H1 (cell line): Measurements from ENCODE around the gene APLP2. TPM values are rescaled to one million over a fixed set of nuclear protein-coding genes. Genes with fewer than 3 reads are reported as not detected.

Experiments
- CTCF ChIA-PET: fragments of 300-600 bp; sonication (Branson Sonifier 250); formaldehyde crosslinking; loops from one replicate; lab custom pipeline; 2021; ENCODE audit not compliant: partially characterized antibody; lab: Charles Lee
- POLR2A ChIA-PET: fragments of 300-600 bp; sonication (Branson Sonifier 250); formaldehyde crosslinking; loops from one replicate; lab custom pipeline; 2021; ENCODE audit warnings: inconsistent platforms; ENCODE audit not compliant: partially characterized antibody; lab: Charles Lee
- DNase-seq, 2 experiments: peaks; one replicate each; pipeline versions ENCODE4 v3.0.0 to v3.0.0-alpha.2; 2010 to 2022; ENCODE audit warnings: low spot score in 2 of 2, low read depth in 1 of 2, mixed read lengths in 1 of 2
- FAIRE-seq: peaks from 2 replicates; lab custom pipeline; 2011; peaks lifted over from hg19 to GRCh38; lab: Jason Lieb, UNC
- H2AFZ ChIP-seq: 2 replicates; pipeline ENCODE4 v1.8.1; 2012; ENCODE audit warnings: low read length, inconsistent platforms
- H2AK5ac ChIP-seq: 2 replicates; pipeline ENCODE4 v1.6.1; 2013; ENCODE audit warnings: low read depth, low read length
- H2BK120ac ChIP-seq: replicated peaks from 2 replicates; pipeline ENCODE3; 2013; ENCODE audit warnings: low read depth, low read length, inconsistent platforms
- H2BK12ac ChIP-seq: 2 replicates; pipeline ENCODE4 v1.6.1; 2013; ENCODE audit warnings: low read depth, low read length
- H2BK15ac ChIP-seq: 2 replicates; pipeline ENCODE4 v1.6.1; 2013; ENCODE audit warnings: low read length
- H2BK20ac ChIP-seq: 2 replicates; pipeline ENCODE4 v1.6.1; 2013; ENCODE audit warnings: low read length
- H2BK5ac ChIP-seq: 2 replicates; pipeline ENCODE4 v1.6.1; 2013; ENCODE audit warnings: low read depth, low read length
- H3K14ac ChIP-seq: 2 replicates; pipeline ENCODE4 v1.6.1; 2013; ENCODE audit warnings: inconsistent platforms; ENCODE audit not compliant: insufficient read length
- H3K18ac ChIP-seq: 2 replicates; pipeline ENCODE4 v1.6.1; 2013; ENCODE audit warnings: low read length; ENCODE audit errors: extremely low read depth
- H3K23ac ChIP-seq: 2 replicates; pipeline ENCODE4 v1.6.1; 2013; ENCODE audit warnings: inconsistent platforms; ENCODE audit not compliant: insufficient read length
- H3K23me2 ChIP-seq: 2 replicates; pipeline ENCODE4 v1.6.1; 2013; ENCODE audit warnings: low read depth, low read length
- H3K27ac ChIP-seq: 2 replicates; pipeline ENCODE4 v1.6.1; 2011; ENCODE audit warnings: low read depth, low read length, inconsistent platforms
- H3K27me3 ChIP-seq, 4 experiments: replicated peaks in 1 of 4; 1 replicate in 1 of 4; 2 replicates in 3 of 4; pipeline versions ENCODE4 v1.6.1 to v1.8.1; 2011 to 2013; ENCODE audit warnings: low read length in 3 of 4, mild to moderate bottlenecking in 3 of 4, inconsistent platforms in 2 of 4, mixed read lengths in 2 of 4, moderate library complexity in 1 of 4; ENCODE audit not compliant: control insufficient read depth in 3 of 4, insufficient read depth in 3 of 4; ENCODE audit errors: extremely low read depth in 1 of 4
- H3K36me3 ChIP-seq, 4 experiments: 2 replicates each; pipeline versions ENCODE4 v1.6.1 to v1.8.1; 2011 to 2013; ENCODE audit warnings: mild to moderate bottlenecking in 4 of 4, low read length in 3 of 4, moderate library complexity in 2 of 4, control low read depth in 1 of 4, inconsistent platforms in 1 of 4; ENCODE audit not compliant: insufficient read depth in 4 of 4, control insufficient read depth in 2 of 4
- H3K4ac ChIP-seq: replicated peaks from 2 replicates; pipeline ENCODE3; 2013; ENCODE audit warnings: low read length, low read depth, mixed read lengths, inconsistent platforms; ENCODE audit not compliant: insufficient read length
- H3K4me1 ChIP-seq, 4 experiments: replicated peaks in 1 of 4; 1 replicate in 1 of 4; 2 replicates in 3 of 4; pipeline versions ENCODE4 v1.6.1 to v1.8.1; 2011 to 2013; ENCODE audit warnings: low read length in 3 of 4, inconsistent platforms in 2 of 4, mixed read lengths in 1 of 4; ENCODE audit not compliant: insufficient read depth in 4 of 4, control insufficient read depth in 3 of 4
- H3K4me2 ChIP-seq, 2 experiments: 2 replicates each; pipeline versions ENCODE4 v1.6.1 to v1.8.1; 2011 to 2013; ENCODE audit warnings: low read depth in 2 of 2, low read length in 2 of 2, control low read depth in 1 of 2, inconsistent platforms in 1 of 2, mild to moderate bottlenecking in 1 of 2; ENCODE audit not compliant: insufficient read depth in 1 of 2
- H3K4me3 ChIP-seq, 4 experiments: fragments of 200-600, 300-600 bp in 1 of 4; sonication (generic), shearing (Covaris generic), sonication (Bioruptor Twin) in 1 of 4; 2 replicates each; pipeline versions ENCODE4 v1.5.1 to v1.8.1; 2011 to 2016; ENCODE audit warnings: low read length in 4 of 4, low read depth in 3 of 4, control low read depth in 2 of 4, inconsistent platforms in 2 of 4, mild to moderate bottlenecking in 2 of 4, mixed read lengths in 1 of 4, moderate library complexity in 1 of 4; ENCODE audit not compliant: insufficient read depth in 2 of 4; ENCODE audit errors: extremely low read depth in 1 of 4
- H3K56ac ChIP-seq: replicated peaks from 2 replicates; pipeline ENCODE3; 2013; ENCODE audit warnings: low read depth, mild to moderate bottlenecking, mixed read lengths, low read length, inconsistent platforms; ENCODE audit not compliant: insufficient read length
- H3K79me1 ChIP-seq: 2 replicates; pipeline ENCODE4 v1.6.1; 2013; ENCODE audit warnings: low read depth, low read length, control low read depth
- H3K79me2 ChIP-seq, 2 experiments: 2 replicates each; pipeline versions ENCODE4 v1.6.1 to v1.8.1; 2012 to 2013; ENCODE audit warnings: low read length in 2 of 2, mild to moderate bottlenecking in 2 of 2, inconsistent platforms in 1 of 2; ENCODE audit not compliant: insufficient read depth in 2 of 2, control insufficient read depth in 1 of 2
- H3K9ac ChIP-seq, 4 experiments: replicated peaks in 1 of 4; 1 replicate in 1 of 4; 2 replicates in 3 of 4; pipeline versions ENCODE4 v1.6.1 to v1.8.1; 2011 to 2013; ENCODE audit warnings: low read depth in 3 of 4, low read length in 3 of 4, control low read depth in 2 of 4, mild to moderate bottlenecking in 2 of 4, moderate library complexity in 2 of 4, inconsistent platforms in 1 of 4; ENCODE audit errors: extremely low read depth in 1 of 4
- H3K9me3 ChIP-seq, 2 experiments: 2 replicates each; pipeline versions ENCODE4 v1.6.1 to v1.8.1; 2012 to 2013; ENCODE audit warnings: mild to moderate bottlenecking in 2 of 2, moderate library complexity in 2 of 2, control low read depth in 1 of 2, inconsistent platforms in 1 of 2, low read depth in 1 of 2, low read length in 1 of 2, mixed read lengths in 1 of 2; ENCODE audit not compliant: insufficient read depth in 2 of 2
- H4K20me1 ChIP-seq, 2 experiments: replicated peaks in 1 of 2; 2 replicates each; pipeline versions ENCODE3 to v1.8.1; 2011 to 2013; ENCODE audit warnings: inconsistent platforms in 2 of 2, low read length in 2 of 2, mild to moderate bottlenecking in 1 of 2; ENCODE audit not compliant: insufficient read depth in 2 of 2, control insufficient read depth in 1 of 2
- H4K5ac ChIP-seq: 2 replicates; pipeline ENCODE4 v1.6.1; 2013; ENCODE audit warnings: low read length, low read depth, mixed read lengths, inconsistent platforms; ENCODE audit not compliant: insufficient read length
- H4K8ac ChIP-seq: 2 replicates; pipeline ENCODE4 v1.8.0; 2013; ENCODE audit warnings: mild to moderate bottlenecking, moderate library complexity, low read length, inconsistent platforms; ENCODE audit not compliant: insufficient read depth; ENCODE audit errors: extremely low read depth
- H4K91ac ChIP-seq: replicated peaks from 2 replicates; pipeline ENCODE3; 2013; ENCODE audit warnings: low read length, mixed read lengths, inconsistent platforms; ENCODE audit not compliant: insufficient read length
- KDM1A ChIP-seq: fragments of 200-600, 300-600 bp; sonication (generic); IDR thresholded peaks from 2 replicates; pipeline ENCODE4 v1.7.1; 2016; ENCODE audit warnings: mild to moderate bottlenecking, low read length, borderline replicate concordance
- SRF ChIP-seq: IDR thresholded peaks from 2 replicates; pipeline ENCODE4 v1.6.1; 2011; ENCODE audit warnings: mild to moderate bottlenecking, low read depth, low read length, moderate library complexity
- WGBS, 2 experiments: shearing (Covaris generic) in 1 of 2; methylation state at CpG; one replicate each; pipeline versions ENCODE4 v1.1.6 to v1.1.7; 2013 to 2015; ENCODE audit warnings: low lambda C conversion rate in 2 of 2, mixed read lengths in 2 of 2, inconsistent platforms in 1 of 2, low coverage in 1 of 2, missing lambda C conversion rate in 1 of 2; ENCODE audit not compliant: insufficient replicate concordance in 2 of 2, insufficient coverage in 1 of 2, insufficient read length in 1 of 2; ENCODE audit errors: extremely low coverage in 1 of 2, missing lambda C conversion rate in 1 of 2; 5-methylcytosine and 5-hydroxymethylcytosine counted together
- polyA plus RNA-seq, 7 experiments: library from polyadenylated mRNA; depleted of rRNA in 3 of 7; stranded (reverse) in 5 of 7; unstranded in 2 of 7; fragments of >200 nt in 5 of 7; fragments of 200-250 nt in 2 of 7; gene quantifications; 1 replicate in 5 of 7; 2 replicates in 1 of 7; 4 replicates in 1 of 7; pipeline versions ENCODE4 v1.2.1 to v1.2.3, GENCODE V29; 2011 to 2013; ENCODE audit warnings: missing spikeins in 2 of 7, mixed read lengths in 2 of 7
- total RNA-seq: library from RNA; stranded (reverse); fragmentation: NEBNext Ultra II Directional; extraction: Animal tissue kit (Norgen Biotek cat#: 25700); gene quantifications from 2 replicates; pipeline ENCODE4 v1.2.1, GENCODE V29; 2021

APLP2 gene
- total and polyA plus RNA-seq, 2 of the 8 experiments (the other 6 are each of a cell fraction or from before 2014, with no cell fraction given): 222 to 315 TPM

DNA sequence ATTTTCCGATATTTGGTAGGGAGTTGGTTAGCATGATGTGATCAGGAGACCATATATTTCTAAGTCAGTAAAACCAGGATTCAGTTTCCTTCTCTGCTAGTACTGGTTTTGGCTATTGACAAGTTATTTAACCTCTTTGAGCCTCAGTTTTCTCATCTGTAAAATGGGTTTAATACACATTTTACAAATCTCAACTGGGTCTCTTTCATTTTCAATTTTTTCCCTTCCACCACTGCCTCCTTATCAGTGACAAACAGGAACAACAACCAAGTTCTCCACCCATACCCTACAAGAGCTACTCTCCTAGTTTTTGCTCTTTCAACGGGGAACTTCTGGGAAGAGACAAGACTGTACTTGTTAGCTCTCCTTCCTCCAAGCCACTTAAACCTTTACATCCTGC lies 6.2 kb upstream of the APLP2 start:
- peaks cover 2 to 5% (median 3%) of the 10 kb centered on the region in 4 experiments; a peak in 4 of 7 replicates for H3K4me1 ChIP-seq
- no peak overlapping the region for H3K23ac ChIP-seq
- H2BK5ac ChIP-seq: no peak overlapping the region
- no peak overlapping the region for H4K5ac ChIP-seq
- H3K79me1 ChIP-seq: no peaks in the 10 kb centered on the region
- H2BK15ac ChIP-seq: no peak overlapping the region
- H3K4ac ChIP-seq: no peak overlapping the region
- CTCF ChIA-PET: no interaction called here
- no peak overlapping the region for H2BK120ac ChIP-seq
- H2AK5ac ChIP-seq: no peak overlapping the region
- H3K36me3 ChIP-seq: no peaks in the 10 kb centered on the region
- no peak overlapping the region for H3K4me2 ChIP-seq
- no peaks in the 10 kb centered on the region for H4K20me1 ChIP-seq
- no peak overlapping the region for H4K91ac ChIP-seq
- no peak overlapping the region for H3K27ac ChIP-seq
- FAIRE-seq: no peak
- no peak overlapping the region for H2AFZ ChIP-seq
- TF ChIP-seq KDM1A (0 out of 2 replicates have a peak, but pooled peaks have one; percentile 32), SRF (no peak)
- no peak overlapping the region for H3K9ac ChIP-seq
- H3K79me2 ChIP-seq: no peaks in the 10 kb centered on the region
- peaks cover 3 to 12% (median 10%) of the 10 kb centered on the region in 4 experiments for H3K27me3 ChIP-seq
- H3K14ac ChIP-seq: no peak overlapping the region
- H3K23me2 ChIP-seq: peaks cover 1% of the 10 kb centered on the region; the same call in 1 of the 2 replicates
- no peak overlapping the region for H2BK12ac ChIP-seq
- POLR2A ChIA-PET: interaction anchor here (0.6 to 1.2 kb wide), 2 partner anchors 10 to 61 kb away, joined by 3 read pairs; partner anchors contain the start of gene PRDM10
- WGBS, 2 experiments: 92% methylated on average over 2 of the region's 2 CpGs; no CpG with 5 or more reads in 1 of the 2 experiments
- no peak overlapping the region for H4K8ac ChIP-seq
- no peak overlapping the region for H3K18ac ChIP-seq
- no peaks in the 10 kb centered on the region for H3K9me3 ChIP-seq
- H3K4me3 ChIP-seq: no peak overlapping the region
- no peak overlapping the region for H2BK20ac ChIP-seq
- no peak for DNase-seq
- no peak overlapping the region for H3K56ac ChIP-seq
